K562 (cell line): ENCODE results near the gene LY6G6F. TPM values are rescaled to one million over a fixed set of nuclear protein-coding genes. Genes with fewer than 3 reads are reported as not detected.

Source experiments
- CCNT2 ChIP-seq: IDR thresholded peaks from 2 replicates; pipeline ENCODE4 v1.6.1; 2011; ENCODE audit warnings: borderline replicate concordance, low read depth, mild to moderate bottlenecking, moderate library complexity, mixed read lengths, low read length; ENCODE audit not compliant: insufficient read length; ENCODE audit errors: extremely low read depth
- KLF6 ChIP-seq: fragments of 250-450 bp; sonication (Bioruptor Pico); IDR thresholded peaks from 2 replicates; pipeline ENCODE4 v1.4.0; 2020; ENCODE audit warnings: mild to moderate bottlenecking, moderate library complexity, borderline replicate concordance
- POLR3A ChIP-seq: IDR thresholded peaks from 2 replicates; pipeline ENCODE4 v1.6.1; 2011; ENCODE audit warnings: borderline replicate concordance, mild to moderate bottlenecking, moderate library complexity; ENCODE audit not compliant: insufficient read length, insufficient read depth; ENCODE audit errors: extremely low read depth
- RBM22 ChIP-seq: fragments of 200-400 bp; formaldehyde crosslinking; IDR thresholded peaks from 2 replicates; pipeline ENCODE4 v1.6.1; 2018; ENCODE audit warnings: low read length, low read depth; ENCODE audit not compliant: poor library complexity, severe bottlenecking
- ZBTB1 ChIP-seq: sonication (generic); formaldehyde crosslinking; IDR thresholded peaks from 2 replicates; pipeline ENCODE4 v1.8.1; 2023; ENCODE audit warnings: missing genetic modification reagents, low read depth, mild to moderate bottlenecking, borderline replicate concordance
- ZC3H8 ChIP-seq: fragments of 450-650 bp; IDR thresholded peaks from 2 replicates; pipeline ENCODE4 v1.6.1; 2017
- polyA plus RNA-seq, 8 experiments: library from polyadenylated mRNA; depleted of rRNA in 4 of 8; stranded (reverse) in 5 of 8; unstranded in 3 of 8; fragments of >200 nt; fragmentation: Nextera tagmentation in 2 of 8; fragmentation: Illumina TruSeq in 1 of 8; extraction: Ambion mirVana in 2 of 8; extraction: Trizol in 1 of 8; gene quantifications; 2 replicates each; pipeline versions ENCODE4 v1.2.1 to v1.2.3, GENCODE V29; 2011 to 2014; ENCODE audit warnings: inconsistent platforms in 1 of 8, missing spikeins in 1 of 8
- total RNA-seq, 7 experiments: library from RNA; depleted of rRNA in 6 of 7; stranded (reverse); fragments of >200 nt in 6 of 7; fragmentation: Illumina TruSeq in 2 of 7; extraction: Trizol in 2 of 7; gene quantifications; 2 replicates each; pipeline versions ENCODE4 v1.2.1 to v1.2.3, GENCODE V29; 2011 to 2021; ENCODE audit warnings: low replicate concordance in 1 of 7
- TF ChIP-seq, protein P1 (sequence below), 2 experiments: fragments of 250-450 bp in 1 of 2; fragments of 450-650 bp in 1 of 2; sonication (Bioruptor Pico) in 1 of 2; IDR thresholded peaks; 2 replicates each; pipeline versions ENCODE4 v1.6.1 to v1.8.0; 2016 to 2021; ENCODE audit warnings: mild to moderate bottlenecking in 2 of 2, moderate library complexity in 2 of 2, missing compliant biosample characterization in 1 of 2, missing genetic modification characterization in 1 of 2
- TF ChIP-seq, protein P2 (sequence below): IDR thresholded peaks from 2 replicates; pipeline ENCODE4 v1.6.1; 2014; ENCODE audit warnings: antibody characterized with exemption
- TF ChIP-seq, protein P3 (sequence below): sonication (generic); formaldehyde crosslinking; IDR thresholded peaks from 2 replicates; pipeline ENCODE4 v1.8.0; 2023; ENCODE audit warnings: missing genetic modification reagents, mild to moderate bottlenecking, borderline replicate concordance
- TF ChIP-seq, protein P4 (sequence below): IDR thresholded peaks from 2 replicates; pipeline ENCODE4 v1.6.1; 2012; ENCODE audit warnings: low read depth, low read length, improper control_type of control experiment, borderline replicate concordance
- TF ChIP-seq, protein P5 (sequence below), 2 experiments: fragments of 450-650 bp; IDR thresholded peaks; 2 replicates each; pipeline ENCODE4 v1.6.1; 2018; ENCODE audit warnings: mild to moderate bottlenecking in 2 of 2, low read depth in 1 of 2; ENCODE audit not compliant: partially characterized antibody in 2 of 2

LY6G6F gene
- total and polyA plus RNA-seq, 9 of the 15 experiments (the other 6 are each of a cell fraction or from before 2014, with no cell fraction given) = 0.14 to 0.50 (median 0.28) TPM; not detected in 2

DNA sequence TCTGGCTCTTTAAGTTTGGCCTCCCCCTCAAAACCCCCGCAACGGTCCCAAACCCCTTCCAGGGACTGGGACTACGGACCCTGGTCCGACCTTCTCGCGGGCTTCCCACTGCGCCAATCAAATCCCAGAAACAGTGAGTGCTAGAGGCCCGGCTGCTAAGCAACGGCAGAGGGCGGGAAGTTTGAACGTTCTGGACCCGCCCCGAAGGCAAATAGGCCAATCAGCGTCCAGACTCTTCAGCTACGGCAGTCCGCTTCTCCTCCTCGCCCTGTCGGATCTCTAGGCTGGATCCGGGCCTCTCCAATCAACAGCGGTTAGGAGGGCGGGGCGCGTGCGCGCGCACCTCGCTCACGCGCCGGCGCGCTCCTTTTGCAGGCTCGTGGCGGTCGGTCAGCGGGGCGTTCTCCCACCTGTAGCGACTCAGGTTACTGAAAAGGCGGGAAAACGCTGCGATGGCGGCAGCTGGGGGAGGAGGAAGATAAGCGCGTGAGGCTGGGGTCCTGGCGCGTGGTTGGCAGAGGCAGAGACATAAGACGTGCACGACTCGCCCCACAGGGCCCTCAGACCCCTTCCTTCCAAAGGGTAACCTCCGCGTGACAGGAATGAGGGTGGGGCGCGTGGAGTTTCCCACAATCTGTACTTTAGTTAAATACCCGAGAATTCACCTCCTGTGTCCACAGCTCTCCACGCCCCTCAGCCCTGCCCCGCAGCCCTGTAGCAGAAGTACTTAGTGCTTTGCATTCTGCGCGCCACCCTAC lies 33.2 kb downstream of the LY6G6F start, which contains the start of gene MSH5 (continued):
- TF ChIP-seq, protein P1, sequence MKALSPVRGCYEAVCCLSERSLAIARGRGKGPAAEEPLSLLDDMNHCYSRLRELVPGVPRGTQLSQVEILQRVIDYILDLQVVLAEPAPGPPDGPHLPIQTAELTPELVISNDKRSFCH (CRISPR knock-in tag; IDR thresholded peaks at IDR 0.05) = no peak
- TF ChIP-seq, protein P1 (tag; IDR thresholded peaks at IDR 0.05) = peak; percentile 95
- TF ChIP-seq RBM22 (peak; percentile 85), POLR3A (no peak), CCNT2 (no peak), ZBTB1 (CRISPR knock-in tag) (no peak), ZC3H8 (no peak), KLF6 (CRISPR knock-in tag) (peak; percentile 86)
- TF ChIP-seq, protein P2, sequence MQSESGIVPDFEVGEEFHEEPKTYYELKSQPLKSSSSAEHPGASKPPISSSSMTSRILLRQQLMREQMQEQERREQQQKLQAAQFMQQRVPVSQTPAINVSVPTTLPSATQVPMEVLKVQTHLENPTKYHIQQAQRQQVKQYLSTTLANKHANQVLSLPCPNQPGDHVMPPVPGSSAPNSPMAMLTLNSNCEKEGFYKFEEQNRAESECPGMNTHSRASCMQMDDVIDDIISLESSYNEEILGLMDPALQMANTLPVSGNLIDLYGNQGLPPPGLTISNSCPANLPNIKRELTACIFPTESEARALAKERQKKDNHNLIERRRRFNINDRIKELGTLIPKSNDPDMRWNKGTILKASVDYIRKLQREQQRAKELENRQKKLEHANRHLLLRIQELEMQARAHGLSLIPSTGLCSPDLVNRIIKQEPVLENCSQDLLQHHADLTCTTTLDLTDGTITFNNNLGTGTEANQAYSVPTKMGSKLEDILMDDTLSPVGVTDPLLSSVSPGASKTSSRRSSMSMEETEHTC = no peak
- TF ChIP-seq, protein P3, sequence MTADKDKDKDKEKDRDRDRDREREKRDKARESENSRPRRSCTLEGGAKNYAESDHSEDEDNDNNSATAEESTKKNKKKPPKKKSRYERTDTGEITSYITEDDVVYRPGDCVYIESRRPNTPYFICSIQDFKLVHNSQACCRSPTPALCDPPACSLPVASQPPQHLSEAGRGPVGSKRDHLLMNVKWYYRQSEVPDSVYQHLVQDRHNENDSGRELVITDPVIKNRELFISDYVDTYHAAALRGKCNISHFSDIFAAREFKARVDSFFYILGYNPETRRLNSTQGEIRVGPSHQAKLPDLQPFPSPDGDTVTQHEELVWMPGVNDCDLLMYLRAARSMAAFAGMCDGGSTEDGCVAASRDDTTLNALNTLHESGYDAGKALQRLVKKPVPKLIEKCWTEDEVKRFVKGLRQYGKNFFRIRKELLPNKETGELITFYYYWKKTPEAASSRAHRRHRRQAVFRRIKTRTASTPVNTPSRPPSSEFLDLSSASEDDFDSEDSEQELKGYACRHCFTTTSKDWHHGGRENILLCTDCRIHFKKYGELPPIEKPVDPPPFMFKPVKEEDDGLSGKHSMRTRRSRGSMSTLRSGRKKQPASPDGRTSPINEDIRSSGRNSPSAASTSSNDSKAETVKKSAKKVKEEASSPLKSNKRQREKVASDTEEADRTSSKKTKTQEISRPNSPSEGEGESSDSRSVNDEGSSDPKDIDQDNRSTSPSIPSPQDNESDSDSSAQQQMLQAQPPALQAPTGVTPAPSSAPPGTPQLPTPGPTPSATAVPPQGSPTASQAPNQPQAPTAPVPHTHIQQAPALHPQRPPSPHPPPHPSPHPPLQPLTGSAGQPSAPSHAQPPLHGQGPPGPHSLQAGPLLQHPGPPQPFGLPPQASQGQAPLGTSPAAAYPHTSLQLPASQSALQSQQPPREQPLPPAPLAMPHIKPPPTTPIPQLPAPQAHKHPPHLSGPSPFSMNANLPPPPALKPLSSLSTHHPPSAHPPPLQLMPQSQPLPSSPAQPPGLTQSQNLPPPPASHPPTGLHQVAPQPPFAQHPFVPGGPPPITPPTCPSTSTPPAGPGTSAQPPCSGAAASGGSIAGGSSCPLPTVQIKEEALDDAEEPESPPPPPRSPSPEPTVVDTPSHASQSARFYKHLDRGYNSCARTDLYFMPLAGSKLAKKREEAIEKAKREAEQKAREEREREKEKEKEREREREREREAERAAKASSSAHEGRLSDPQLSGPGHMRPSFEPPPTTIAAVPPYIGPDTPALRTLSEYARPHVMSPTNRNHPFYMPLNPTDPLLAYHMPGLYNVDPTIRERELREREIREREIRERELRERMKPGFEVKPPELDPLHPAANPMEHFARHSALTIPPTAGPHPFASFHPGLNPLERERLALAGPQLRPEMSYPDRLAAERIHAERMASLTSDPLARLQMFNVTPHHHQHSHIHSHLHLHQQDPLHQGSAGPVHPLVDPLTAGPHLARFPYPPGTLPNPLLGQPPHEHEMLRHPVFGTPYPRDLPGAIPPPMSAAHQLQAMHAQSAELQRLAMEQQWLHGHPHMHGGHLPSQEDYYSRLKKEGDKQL = no peak
- TF ChIP-seq, protein P4, sequence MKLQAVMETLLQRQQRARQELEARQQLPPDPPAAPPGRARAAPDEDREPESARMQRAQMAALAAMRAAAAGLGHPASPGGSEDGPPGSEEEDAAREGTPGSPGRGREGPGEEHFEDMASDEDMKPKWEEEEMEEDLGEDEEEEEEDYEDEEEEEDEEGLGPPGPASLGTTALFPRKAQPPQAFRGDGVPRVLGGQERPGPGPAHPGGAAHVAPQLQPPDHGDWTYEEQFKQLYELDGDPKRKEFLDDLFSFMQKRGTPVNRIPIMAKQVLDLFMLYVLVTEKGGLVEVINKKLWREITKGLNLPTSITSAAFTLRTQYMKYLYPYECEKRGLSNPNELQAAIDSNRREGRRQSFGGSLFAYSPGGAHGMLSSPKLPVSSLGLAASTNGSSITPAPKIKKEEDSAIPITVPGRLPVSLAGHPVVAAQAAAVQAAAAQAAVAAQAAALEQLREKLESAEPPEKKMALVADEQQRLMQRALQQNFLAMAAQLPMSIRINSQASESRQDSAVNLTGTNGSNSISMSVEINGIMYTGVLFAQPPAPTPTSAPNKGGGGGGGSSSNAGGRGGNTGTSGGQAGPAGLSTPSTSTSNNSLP = 0 out of 2 replicates have a peak, but pooled peaks have one; percentile 11
- TF ChIP-seq, protein P5, sequence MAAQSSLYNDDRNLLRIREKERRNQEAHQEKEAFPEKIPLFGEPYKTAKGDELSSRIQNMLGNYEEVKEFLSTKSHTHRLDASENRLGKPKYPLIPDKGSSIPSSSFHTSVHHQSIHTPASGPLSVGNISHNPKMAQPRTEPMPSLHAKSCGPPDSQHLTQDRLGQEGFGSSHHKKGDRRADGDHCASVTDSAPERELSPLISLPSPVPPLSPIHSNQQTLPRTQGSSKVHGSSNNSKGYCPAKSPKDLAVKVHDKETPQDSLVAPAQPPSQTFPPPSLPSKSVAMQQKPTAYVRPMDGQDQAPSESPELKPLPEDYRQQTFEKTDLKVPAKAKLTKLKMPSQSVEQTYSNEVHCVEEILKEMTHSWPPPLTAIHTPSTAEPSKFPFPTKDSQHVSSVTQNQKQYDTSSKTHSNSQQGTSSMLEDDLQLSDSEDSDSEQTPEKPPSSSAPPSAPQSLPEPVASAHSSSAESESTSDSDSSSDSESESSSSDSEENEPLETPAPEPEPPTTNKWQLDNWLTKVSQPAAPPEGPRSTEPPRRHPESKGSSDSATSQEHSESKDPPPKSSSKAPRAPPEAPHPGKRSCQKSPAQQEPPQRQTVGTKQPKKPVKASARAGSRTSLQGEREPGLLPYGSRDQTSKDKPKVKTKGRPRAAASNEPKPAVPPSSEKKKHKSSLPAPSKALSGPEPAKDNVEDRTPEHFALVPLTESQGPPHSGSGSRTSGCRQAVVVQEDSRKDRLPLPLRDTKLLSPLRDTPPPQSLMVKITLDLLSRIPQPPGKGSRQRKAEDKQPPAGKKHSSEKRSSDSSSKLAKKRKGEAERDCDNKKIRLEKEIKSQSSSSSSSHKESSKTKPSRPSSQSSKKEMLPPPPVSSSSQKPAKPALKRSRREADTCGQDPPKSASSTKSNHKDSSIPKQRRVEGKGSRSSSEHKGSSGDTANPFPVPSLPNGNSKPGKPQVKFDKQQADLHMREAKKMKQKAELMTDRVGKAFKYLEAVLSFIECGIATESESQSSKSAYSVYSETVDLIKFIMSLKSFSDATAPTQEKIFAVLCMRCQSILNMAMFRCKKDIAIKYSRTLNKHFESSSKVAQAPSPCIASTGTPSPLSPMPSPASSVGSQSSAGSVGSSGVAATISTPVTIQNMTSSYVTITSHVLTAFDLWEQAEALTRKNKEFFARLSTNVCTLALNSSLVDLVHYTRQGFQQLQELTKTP (IDR thresholded peaks at IDR 0.05; ENCODE audit: low read depth in 1 of 2, partially characterized antibody in 2 of 2) = peak in 1 of 2 experiments; percentile 58
